Measurements from ENCODE around the gene DPH2. TPM values are rescaled to one million over a fixed set of nuclear protein-coding genes. Genes with fewer than 3 reads are reported as not detected.

The DPH2 gene
- total RNA-seq, 2 donors from 2014 or later = 24.7 to 59.4 TPM

Other genes starting within 250 kb of the DPH2 start
- gene ARTN, start 36.2 kb upstream of the DPH2 start, total RNA-seq = under 1 TPM in 1 of 2 donors, not detected in 1; 0.32 TPM
- 10 to 100 TPM in 1 of 2 donors, 1 to 10 TPM in 1; 9.4 to 26.5 TPM for gene IPO13, start 23.1 kb upstream of the DPH2 start, total RNA-seq
- gene ATP6V0B, start 5.0 kb downstream of the DPH2 start, total RNA-seq = 100 to 1,000 TPM in 1 of 2 donors, 10 to 100 TPM in 1; 80.1 to 183 TPM
- 10 to 100 TPM; 18.5 to 34.4 TPM for gene B4GALT2, start 9.2 kb downstream of the DPH2 start, total RNA-seq
- gene CCDC24, start 21.6 kb downstream of the DPH2 start, total RNA-seq = 1 to 10 TPM in 1 of 2 donors, under 1 TPM in 1; 0.95 to 2.6 TPM
- 1 to 10 TPM in 1 of 2 donors, under 1 TPM in 1; 0.87 to 2.8 TPM for gene SLC6A9, start 61.5 kb downstream of the DPH2 start, total RNA-seq
- not detected for gene KLF17, start 148.8 kb downstream of the DPH2 start, total RNA-seq
- gene KLF18, start 171.6 kb downstream of the DPH2 start, total RNA-seq = not detected
- gene DMAP1, start 243.5 kb downstream of the DPH2 start, total RNA-seq = 10 to 100 TPM; 41.1 to 41.4 TPM